GM19240 (cell line): ENCODE results near the gene CNPPD1.

ENCODE experiments used
- DNase-seq: peaks from one replicate; pipeline ENCODE4 v3.0.0; 2011; ENCODE audit warnings: low spot score; ENCODE audit not compliant: insufficient read length

Gene CNPPD1

DNA sequence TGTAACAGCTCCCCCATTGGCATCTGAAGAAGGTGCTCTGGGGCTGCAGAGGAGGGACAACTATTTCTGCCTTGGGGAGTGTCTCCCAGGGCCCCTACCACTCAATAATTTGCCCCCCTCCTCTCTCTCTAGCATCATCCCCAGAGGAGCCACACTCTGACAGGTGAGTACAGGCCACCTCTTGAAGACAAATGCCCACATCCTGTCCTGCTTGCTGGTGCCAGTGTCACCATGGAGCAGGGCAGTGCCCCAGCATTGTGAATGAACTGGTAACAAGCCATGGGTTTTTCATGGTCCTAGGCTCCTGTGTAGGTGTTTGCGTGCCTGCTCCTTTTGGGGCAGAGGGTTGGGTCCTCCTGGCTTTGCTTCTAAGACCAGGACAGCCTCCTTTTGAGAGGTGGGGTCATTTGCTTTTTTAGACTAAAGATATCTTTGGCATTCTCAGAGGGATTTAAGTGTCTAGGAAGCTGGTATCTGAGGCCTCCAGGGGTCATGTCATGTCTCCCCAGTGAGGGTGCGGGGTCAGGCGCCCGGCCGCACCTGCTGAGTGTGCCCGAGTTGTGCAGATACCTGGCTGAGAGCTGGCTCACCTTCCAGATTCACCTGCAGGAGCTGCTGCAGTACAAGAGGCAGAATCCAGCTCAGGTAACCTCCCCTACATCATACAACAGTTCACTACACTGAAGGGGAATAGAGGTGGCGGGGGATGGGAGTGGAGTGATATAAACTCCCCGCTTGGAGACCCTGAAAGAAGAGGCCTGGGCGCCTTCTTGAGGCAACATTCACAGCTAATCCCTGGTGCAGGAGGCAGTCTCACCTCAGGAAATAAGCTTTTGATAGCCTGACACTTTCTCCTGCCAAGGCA is 3.1 kb upstream of the CNPPD1 start:
- DNase-seq = no peak

- no peak for DNase-seq
Observed at GRCh38 chr2:219178377-219179175, 1.9 kb upstream of the CNPPD1 start.

DNA sequence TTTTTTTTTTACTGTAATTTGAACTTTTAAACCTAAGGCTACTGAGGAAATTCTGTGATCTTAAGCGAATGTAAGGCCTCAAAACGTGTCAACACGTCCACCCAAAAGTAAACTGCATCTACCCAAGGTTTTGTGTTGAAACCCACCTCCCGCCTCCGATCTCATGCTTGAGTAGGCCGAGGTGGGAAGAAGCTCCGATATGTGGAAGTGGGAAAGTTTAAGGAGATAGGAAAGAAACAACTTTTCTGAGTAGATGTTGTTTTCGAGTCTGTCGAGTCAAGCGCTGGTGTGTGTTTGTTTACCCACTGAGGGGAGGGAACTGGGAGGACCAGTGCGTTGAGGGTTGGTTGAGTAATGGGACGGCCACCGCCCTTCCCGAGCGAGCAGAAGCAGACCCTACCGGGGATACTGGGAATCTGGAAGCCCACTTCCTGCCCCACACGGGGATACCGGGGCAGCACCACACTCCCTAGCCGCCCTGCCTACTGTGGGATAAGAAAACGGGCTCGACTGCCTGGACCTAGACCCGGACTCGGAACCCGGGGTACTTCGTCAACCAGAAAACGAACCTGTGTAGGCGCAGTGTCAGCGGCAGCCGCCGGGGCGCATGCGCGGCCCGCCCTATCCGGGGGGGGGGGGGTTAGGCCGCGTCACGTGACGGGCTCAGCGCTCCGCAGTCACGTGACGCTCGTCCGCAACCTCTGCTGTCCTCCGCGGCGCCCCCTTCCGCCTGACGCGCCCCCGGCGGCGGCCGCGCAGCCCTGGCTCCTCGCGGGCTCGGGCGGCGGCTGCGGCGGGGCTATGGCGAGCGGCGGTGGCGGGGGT is 1.0 kb upstream of the CNPPD1 start, which contains the start of gene RETREG2:
Gene RETREG2, plus strand, starts transcription at position 724 of the 825 bp plus-strand sequence. Its CDS starts 78 bp downstream, at position 802.
- DNase-seq = peak; percentile 84

GRCh38 chr2:219175928-219176817 is 552 bp downstream of the CNPPD1 start:
- no peak for DNase-seq

DNA sequence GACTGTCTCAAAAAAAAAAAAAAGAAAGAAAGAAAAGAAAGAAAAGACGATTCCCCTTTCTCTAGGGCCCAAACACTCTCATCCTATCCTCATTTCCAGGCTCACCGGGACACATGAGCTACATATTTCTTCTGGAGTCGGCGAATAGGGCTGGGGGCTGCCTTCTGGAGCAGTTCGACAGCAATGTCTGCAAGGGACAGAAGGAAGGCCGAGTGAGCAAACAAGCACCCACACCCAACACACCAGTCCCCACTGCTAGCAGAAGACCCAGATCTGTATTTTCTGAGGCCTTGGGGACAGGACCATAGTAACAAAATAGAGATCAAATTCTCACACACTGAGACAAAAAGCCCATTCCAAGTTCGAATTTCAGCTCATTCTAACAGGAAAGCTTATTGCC is 1.2 kb downstream of the CNPPD1 start:
- no peak for DNase-seq

- no peak for DNase-seq
Observed at GRCh38 chr2:219174801-219175200, 1.9 kb downstream of the CNPPD1 start.

- no peak for DNase-seq
Observed at GRCh38 chr2:219174146-219174545, 2.6 kb downstream of the CNPPD1 start.

GRCh38 chr2:219173176-219173575 is 3.5 kb downstream of the CNPPD1 start:
- no peak for DNase-seq

GRCh38 chr2:219172231-219173154 is 4.2 kb downstream of the CNPPD1 start:
- DNase-seq = no peak

DNA sequence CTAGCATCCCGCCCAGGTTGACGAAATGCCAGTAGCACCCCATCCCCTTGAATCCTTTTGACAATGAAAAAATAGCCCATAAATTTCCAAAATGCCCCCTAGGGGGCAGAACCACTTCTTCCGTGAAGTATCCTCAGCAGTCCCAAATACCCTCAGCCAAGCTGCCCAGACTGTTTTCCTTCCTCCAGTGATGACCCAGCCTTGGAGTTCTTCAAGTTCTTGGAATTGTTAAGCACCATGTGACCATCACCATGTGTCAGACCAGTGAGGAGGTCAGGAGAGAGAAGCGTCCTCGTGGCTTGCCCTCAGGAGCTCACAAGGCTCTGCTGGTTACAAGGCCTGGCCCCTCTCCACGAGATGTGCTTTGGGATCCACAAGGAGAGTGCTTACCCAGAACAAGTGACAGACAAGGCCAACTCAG is 5.5 kb downstream of the CNPPD1 start:
- DNase-seq = no peak

DNA sequence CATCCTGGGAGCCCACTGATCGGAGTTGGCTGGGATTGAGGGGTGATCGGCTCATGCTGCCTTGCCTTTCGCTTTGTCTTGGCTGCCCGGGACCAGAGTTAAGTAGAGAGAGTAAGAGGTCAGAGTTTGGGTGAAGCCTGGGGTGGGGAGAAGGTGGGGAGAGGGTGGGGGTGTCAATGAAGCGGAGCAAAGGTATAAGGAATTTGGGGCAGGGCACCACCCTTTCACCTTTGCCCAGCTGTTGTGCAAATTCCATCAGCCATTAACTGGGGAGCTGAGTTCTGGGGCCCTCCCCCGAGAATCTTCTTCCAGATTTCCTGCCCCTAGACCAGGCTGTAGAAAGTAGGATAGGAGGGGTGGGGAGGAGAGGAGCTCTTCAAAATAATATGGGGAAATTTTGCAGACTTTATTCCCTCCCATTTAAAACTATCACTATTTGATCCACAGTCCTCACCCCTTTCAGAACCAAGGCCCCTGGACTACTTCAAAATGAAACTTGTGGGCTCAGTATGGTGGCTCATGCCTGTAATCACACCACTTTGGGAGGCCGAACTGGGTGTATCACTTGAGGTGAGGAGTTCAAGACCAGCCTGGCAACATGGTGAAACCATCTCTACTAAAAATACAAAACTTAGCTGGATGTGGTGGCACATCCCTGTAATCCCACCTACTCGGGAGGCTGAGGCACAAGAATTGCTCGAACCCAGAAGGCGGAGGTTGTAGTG is 6.6 kb downstream of the CNPPD1 start, which contains the start of gene SLC23A3:
Gene SLC23A3, minus strand, starts transcription at position 100 of the 725 bp plus-strand sequence. Its CDS starts 45 bp downstream, at position 55.
- DNase-seq = no peak

GRCh38 chr2:219168932-219169331 is 7.8 kb downstream of the CNPPD1 start:
- no peak for DNase-seq

- no peak for DNase-seq
Observed at GRCh38 chr2:219168526-219168925, 8.2 kb downstream of the CNPPD1 start.

DNA sequence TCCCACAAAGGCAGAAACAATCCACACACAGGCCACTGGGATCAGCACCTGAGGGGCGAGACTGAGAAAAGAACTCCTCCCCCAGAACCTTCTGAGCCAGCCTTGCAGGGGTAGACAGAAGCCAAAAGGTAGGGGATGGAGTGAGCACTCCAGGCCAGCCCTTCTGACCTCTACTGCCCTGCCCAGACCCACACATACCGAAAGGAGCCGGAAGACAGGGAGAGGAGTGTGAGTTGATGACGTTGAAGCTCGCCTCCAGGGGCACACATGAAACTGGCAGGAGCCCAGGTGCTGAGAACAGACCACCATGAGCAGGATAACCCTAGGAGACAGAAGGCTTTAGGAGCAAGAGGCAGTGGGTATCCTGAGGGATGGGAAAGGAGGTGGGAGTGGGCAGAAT is 8.7 kb downstream of the CNPPD1 start:
- DNase-seq = no peak

- DNase-seq = no peak
Observed at GRCh38 chr2:219165058-219165911, 11.4 kb downstream of the CNPPD1 start.

GRCh38 chr2:219163156-219163555 is 13.6 kb downstream of the CNPPD1 start:
- no peak for DNase-seq

GRCh38 chr2:219161097-219161496 is 15.6 kb downstream of the CNPPD1 start:
- DNase-seq = no peak
